Fibroblast of gingiva (primary cell): ENCODE measurements around the gene PPP1R27.

Experiments
- DNase-seq: peaks from one replicate; pipeline ENCODE4 v3.0.0-alpha.2; 2011; ENCODE audit warnings: low read depth

The PPP1R27 gene

GRCh38 chr17:81804559-81805399, 30.1 kb downstream of the PPP1R27 start:
- DNase-seq: no peak

GRCh38 chr17:81803728-81804558, 30.9 kb downstream of the PPP1R27 start, which contains the start of gene GCGR:
GCGR (plus strand) TSS chr17:81804150; CDS start chr17:81809019, 4,869 bp downstream.
- DNase-seq: no peak

GRCh38 chr17:81802856-81803643, 31.8 kb downstream of the PPP1R27 start:
- DNase-seq: no peak

GRCh38 chr17:81802048-81802758, 32.6 kb downstream of the PPP1R27 start:
- DNase-seq: no peak

GRCh38 chr17:81801327-81801726, 33.5 kb downstream of the PPP1R27 start:
- no peak for DNase-seq

- DNase-seq: peak; percentile 39
Measured at GRCh38 chr17:81794509-81794908, 40.3 kb downstream of the PPP1R27 start.

- no peak for DNase-seq
Measured at GRCh38 chr17:81794074-81794476, 40.8 kb downstream of the PPP1R27 start.

- DNase-seq: no peak
Measured at GRCh38 chr17:81792675-81793615, 41.9 kb downstream of the PPP1R27 start.
